ENCODE results near the gene C6orf47. TPM values are rescaled to one million over a fixed set of nuclear protein-coding genes. Genes with fewer than 3 reads are reported as not detected.

C6orf47 gene
- total and polyA plus RNA-seq, 10 of the 15 experiments (the other 5 are each of a cell fraction or from before 2014, with no cell fraction given), result 0.16 to 20.4 (median 17.3) TPM; not detected in 1

DNA sequence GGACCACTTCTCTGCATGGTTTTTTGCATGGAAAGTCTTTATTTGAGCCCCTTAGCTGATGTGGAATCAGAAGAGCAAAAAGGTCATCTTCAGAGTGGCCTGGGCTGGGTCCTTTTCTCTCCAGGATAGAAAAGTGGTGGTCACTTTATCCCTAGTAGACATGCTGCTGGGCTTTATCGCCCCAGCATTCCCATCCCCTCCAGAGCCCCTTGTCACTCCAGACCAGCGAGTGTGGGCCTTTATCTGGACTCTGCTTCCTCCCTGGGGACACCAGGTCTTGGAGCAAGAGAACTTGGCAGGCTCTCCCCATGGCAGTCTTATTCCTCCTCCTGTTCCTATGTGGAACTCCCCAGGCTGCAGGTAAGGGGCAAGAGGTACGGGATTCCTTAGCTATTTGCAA lies 46.0 kb upstream of the C6orf47 start, which contains the start of gene LY6G6F (continued):
- TF ChIP-seq CEBPB (IDR thresholded peaks at IDR 0.05; ENCODE audit: borderline replicate concordance in 1 of 2, low read depth in 2 of 2, low read length in 2 of 2) (no peak), EP300 (IDR thresholded peaks at IDR 0.05; ENCODE audit: borderline replicate concordance in 1 of 2, control insufficient read depth in 1 of 2, low read depth in 2 of 2, low read length in 2 of 2) (no peak), SP1 (IDR thresholded peaks at IDR 0.05; ENCODE audit: low read depth, low read length) (no peak), HDAC2 (IDR thresholded peaks at IDR 0.05) (no peak), CBX3 (IDR thresholded peaks at IDR 0.05; ENCODE audit: borderline replicate concordance, low read depth) (no peak), TAF1 (IDR thresholded peaks at IDR 0.05; ENCODE audit: borderline replicate concordance, low read depth, low read length) (no peak), SMARCA5 (IDR thresholded peaks at IDR 0.05) (no peak)

DNA sequence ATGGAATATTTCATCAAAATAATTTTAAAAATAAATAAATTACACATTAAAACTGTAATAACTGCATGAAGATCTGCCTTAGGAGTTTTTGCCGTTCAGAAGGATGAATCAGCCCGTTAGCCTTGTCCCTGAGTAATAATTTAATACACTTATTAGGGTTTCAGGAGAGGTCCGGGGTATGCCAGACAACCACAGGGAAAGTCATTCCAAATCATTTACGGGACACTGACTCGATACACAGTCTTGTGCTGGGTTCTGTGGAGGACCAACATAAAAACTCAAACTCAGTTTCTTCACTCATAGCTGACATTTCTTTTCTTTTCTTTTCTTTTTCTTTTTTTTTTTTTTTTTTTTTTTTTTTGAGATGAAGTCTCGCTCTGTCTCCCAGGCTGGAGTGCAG lies 45.4 kb upstream of the C6orf47 start:
- intact Hi-C loops (cut with micrococcal nuclease; ENCODE audit: unreplicated experiment) (no loop called here), in situ Hi-C loops (cut with MboI) (no loop called here)
- H3K36me3 ChIP-seq (ENCODE audit: control insufficient read depth in 2 of 2, insufficient read depth in 2 of 2, low read length in 1 of 2), result no peaks in the 10 kb centered on the region
- no peak overlapping the region for H3K4me3 ChIP-seq
- BruUV-seq (replicated peaks), result no TSS peak
- H3K79me2 ChIP-seq (ENCODE audit: control insufficient read depth, insufficient read depth, low read length), result peaks cover 15% of the 10 kb centered on the region
- H2AFZ ChIP-seq (ENCODE audit: control insufficient read depth, low read depth, low read length), result no peak overlapping the region
- H3K27ac ChIP-seq (ENCODE audit: control insufficient read depth, insufficient read depth), result no peak overlapping the region
- ChIA-PET CTCF (interaction anchor here (0.9 to 1.1 kb wide), 3 partner anchors 9 to 64 kb away, joined by 3 to 5 read pairs (median 3); partner anchors contain the start of gene LY6G6D), RAD21 (ENCODE audit: unreplicated experiment) (no interaction called here), POLR2A (interaction anchor here (0.6 to 1.2 kb wide), 2 partner anchors 26 to 575 kb away, joined by 3 to 4 read pairs; no protein-coding TSS in a partner anchor), SMC1A (ENCODE audit: uncharacterized antibody, unreplicated experiment) (no interaction called here)
- WGBS (ENCODE audit: insufficient coverage, insufficient replicate concordance, low lambda C conversion rate, missing lambda C conversion rate), result 36% methylated on average over 5 of the region's 6 CpGs
- FAIRE-seq (no peak), ATAC-seq (no peak), DNase-seq (ENCODE audit: low read depth, low spot score) (no peak)
- no peaks in the 10 kb centered on the region for H3K9me3 ChIP-seq (replicated peaks; ENCODE audit: control insufficient read depth, insufficient read depth, low read length)
- no peak overlapping the region for H3K9ac ChIP-seq (ENCODE audit: control insufficient read depth, insufficient read depth, low read length)
- no peaks in the 10 kb centered on the region for H4K20me1 ChIP-seq (ENCODE audit: control insufficient read depth, insufficient read depth)
- peaks cover 9% of the 10 kb centered on the region; the same call in 1 of the 2 replicates for H3K4me1 ChIP-seq (ENCODE audit: control insufficient read depth, insufficient read depth, low read length)
- H3K4me2 ChIP-seq (ENCODE audit: control insufficient read depth, insufficient read depth), result no peak overlapping the region
- no peaks in the 10 kb centered on the region for H3K27me3 ChIP-seq (replicated peaks in 1 of 2; ENCODE audit: control insufficient read depth in 2 of 2, insufficient read depth in 2 of 2, low read length in 1 of 2)
- TF ChIP-seq EP300 (IDR thresholded peaks at IDR 0.05; ENCODE audit: borderline replicate concordance in 1 of 2, control insufficient read depth in 1 of 2, low read depth in 2 of 2, low read length in 2 of 2), result no peak
- no peak for TF ChIP-seq LARP7 (IDR thresholded peaks at IDR 0.05)
- TF ChIP-seq SMAD5 (IDR thresholded peaks at IDR 0.05; ENCODE audit: low read depth), result no peak
- TF ChIP-seq SRF (IDR thresholded peaks at IDR 0.05; ENCODE audit: low read depth in 2 of 2, low read length in 2 of 2), result no peak
- TF ChIP-seq HCFC1 (IDR thresholded peaks at IDR 0.05; ENCODE audit: low read length), result no peak
- TF ChIP-seq, protein P1, sequence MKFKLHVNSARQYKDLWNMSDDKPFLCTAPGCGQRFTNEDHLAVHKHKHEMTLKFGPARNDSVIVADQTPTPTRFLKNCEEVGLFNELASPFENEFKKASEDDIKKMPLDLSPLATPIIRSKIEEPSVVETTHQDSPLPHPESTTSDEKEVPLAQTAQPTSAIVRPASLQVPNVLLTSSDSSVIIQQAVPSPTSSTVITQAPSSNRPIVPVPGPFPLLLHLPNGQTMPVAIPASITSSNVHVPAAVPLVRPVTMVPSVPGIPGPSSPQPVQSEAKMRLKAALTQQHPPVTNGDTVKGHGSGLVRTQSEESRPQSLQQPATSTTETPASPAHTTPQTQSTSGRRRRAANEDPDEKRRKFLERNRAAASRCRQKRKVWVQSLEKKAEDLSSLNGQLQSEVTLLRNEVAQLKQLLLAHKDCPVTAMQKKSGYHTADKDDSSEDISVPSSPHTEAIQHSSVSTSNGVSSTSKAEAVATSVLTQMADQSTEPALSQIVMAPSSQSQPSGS (IDR thresholded peaks at IDR 0.05; ENCODE audit: low read length), result no peak
- no peak for TF ChIP-seq IKZF2 (IDR thresholded peaks at IDR 0.05)
- TF ChIP-seq, protein P2, sequence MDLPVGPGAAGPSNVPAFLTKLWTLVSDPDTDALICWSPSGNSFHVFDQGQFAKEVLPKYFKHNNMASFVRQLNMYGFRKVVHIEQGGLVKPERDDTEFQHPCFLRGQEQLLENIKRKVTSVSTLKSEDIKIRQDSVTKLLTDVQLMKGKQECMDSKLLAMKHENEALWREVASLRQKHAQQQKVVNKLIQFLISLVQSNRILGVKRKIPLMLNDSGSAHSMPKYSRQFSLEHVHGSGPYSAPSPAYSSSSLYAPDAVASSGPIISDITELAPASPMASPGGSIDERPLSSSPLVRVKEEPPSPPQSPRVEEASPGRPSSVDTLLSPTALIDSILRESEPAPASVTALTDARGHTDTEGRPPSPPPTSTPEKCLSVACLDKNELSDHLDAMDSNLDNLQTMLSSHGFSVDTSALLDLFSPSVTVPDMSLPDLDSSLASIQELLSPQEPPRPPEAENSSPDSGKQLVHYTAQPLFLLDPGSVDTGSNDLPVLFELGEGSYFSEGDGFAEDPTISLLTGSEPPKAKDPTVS (IDR thresholded peaks at IDR 0.05; ENCODE audit: low read depth, low read length), result no peak
- TF ChIP-seq, protein P3, sequence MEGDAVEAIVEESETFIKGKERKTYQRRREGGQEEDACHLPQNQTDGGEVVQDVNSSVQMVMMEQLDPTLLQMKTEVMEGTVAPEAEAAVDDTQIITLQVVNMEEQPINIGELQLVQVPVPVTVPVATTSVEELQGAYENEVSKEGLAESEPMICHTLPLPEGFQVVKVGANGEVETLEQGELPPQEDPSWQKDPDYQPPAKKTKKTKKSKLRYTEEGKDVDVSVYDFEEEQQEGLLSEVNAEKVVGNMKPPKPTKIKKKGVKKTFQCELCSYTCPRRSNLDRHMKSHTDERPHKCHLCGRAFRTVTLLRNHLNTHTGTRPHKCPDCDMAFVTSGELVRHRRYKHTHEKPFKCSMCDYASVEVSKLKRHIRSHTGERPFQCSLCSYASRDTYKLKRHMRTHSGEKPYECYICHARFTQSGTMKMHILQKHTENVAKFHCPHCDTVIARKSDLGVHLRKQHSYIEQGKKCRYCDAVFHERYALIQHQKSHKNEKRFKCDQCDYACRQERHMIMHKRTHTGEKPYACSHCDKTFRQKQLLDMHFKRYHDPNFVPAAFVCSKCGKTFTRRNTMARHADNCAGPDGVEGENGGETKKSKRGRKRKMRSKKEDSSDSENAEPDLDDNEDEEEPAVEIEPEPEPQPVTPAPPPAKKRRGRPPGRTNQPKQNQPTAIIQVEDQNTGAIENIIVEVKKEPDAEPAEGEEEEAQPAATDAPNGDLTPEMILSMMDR (IDR thresholded peaks at IDR 0.05 in 2 of 3, conservative IDR thresholded peaks at IDR 0.05 in 1 of 3; ENCODE audit: control insufficient read depth in 2 of 3, extremely low read depth in 1 of 3, insufficient read depth in 1 of 3, low read depth in 3 of 3, low read length in 3 of 3), result no peak
- TF ChIP-seq ZNF217 (IDR thresholded peaks at IDR 0.05), result no peak
- TF ChIP-seq WRNIP1 (IDR thresholded peaks at IDR 0.05; ENCODE audit: borderline replicate concordance, low read depth, low read length), result no peak
- TF ChIP-seq, protein P4, sequence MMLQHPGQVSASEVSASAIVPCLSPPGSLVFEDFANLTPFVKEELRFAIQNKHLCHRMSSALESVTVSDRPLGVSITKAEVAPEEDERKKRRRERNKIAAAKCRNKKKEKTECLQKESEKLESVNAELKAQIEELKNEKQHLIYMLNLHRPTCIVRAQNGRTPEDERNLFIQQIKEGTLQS (IDR thresholded peaks at IDR 0.05; ENCODE audit: borderline replicate concordance, extremely low read depth, low read depth, low read length), result no peak
- no peak for TF ChIP-seq EED (IDR thresholded peaks at IDR 0.05; ENCODE audit: low read depth)
- TF ChIP-seq GATAD2B (conservative IDR thresholded peaks at IDR 0.05; ENCODE audit: low read depth), result no peak
